NCI-H146 treated with DMSO at 0.1 percent for 48 hours (cell line): ENCODE results near the gene ANKLE1.
A peak's percentile ranks its signal among the peaks of the same experiment; 100 is the strongest.

Experiments used
- DNase-seq: peaks from one replicate; lab custom pipeline; 2025; ENCODE audit not compliant: unreplicated experiment; lab: John Stamatoyannopoulos, UW

The ANKLE1 gene

DNA sequence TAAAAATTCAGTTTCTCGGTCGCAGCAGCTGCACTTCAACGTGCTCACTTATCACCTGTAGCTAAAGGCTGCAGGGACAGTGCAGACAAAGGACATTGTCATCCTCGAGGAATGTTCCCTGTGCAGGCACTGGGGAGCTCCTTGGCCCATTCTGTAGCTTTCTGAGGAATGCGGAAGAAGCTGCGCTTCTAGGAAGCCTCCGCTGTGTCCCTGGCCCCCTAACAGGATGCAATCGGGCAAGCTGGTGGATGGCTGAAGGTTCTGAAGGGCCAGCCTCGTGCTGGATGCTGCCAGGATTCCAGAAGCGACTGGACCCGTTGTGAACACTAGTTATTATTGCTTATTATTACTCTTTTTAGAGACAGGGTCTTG lies 44.9 kb downstream of the ANKLE1 start:
- no peak for DNase-seq

DNA sequence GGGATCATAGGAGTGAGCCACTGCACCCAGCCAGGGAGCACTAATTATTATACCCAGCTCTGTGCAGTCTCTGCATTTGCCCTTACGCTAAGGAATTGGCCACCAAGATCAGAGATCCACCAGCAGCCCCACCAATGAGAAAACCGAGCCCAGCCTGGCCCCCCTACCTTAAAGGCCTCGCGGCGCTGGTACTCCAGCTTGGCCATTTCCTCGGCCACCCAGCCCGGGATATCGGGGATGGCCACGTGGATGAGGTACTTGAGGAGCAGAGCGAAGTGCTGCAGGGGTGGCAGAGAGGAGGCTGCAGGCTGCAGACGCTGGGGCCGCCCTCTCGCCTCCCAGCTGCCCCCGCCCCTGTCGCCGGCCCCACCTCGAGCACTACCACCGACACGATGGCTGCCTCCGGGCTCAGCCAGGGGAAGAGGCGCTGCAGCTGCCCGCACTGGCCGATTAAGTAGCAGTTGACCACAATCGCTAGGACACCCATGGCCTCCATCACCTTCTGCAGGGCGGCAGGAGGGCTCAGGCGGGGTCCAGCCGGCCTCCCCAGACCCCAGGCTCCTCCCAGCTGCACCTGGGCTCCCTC lies 45.5 kb downstream of the ANKLE1 start:
- DNase-seq: peak; percentile 67

DNA sequence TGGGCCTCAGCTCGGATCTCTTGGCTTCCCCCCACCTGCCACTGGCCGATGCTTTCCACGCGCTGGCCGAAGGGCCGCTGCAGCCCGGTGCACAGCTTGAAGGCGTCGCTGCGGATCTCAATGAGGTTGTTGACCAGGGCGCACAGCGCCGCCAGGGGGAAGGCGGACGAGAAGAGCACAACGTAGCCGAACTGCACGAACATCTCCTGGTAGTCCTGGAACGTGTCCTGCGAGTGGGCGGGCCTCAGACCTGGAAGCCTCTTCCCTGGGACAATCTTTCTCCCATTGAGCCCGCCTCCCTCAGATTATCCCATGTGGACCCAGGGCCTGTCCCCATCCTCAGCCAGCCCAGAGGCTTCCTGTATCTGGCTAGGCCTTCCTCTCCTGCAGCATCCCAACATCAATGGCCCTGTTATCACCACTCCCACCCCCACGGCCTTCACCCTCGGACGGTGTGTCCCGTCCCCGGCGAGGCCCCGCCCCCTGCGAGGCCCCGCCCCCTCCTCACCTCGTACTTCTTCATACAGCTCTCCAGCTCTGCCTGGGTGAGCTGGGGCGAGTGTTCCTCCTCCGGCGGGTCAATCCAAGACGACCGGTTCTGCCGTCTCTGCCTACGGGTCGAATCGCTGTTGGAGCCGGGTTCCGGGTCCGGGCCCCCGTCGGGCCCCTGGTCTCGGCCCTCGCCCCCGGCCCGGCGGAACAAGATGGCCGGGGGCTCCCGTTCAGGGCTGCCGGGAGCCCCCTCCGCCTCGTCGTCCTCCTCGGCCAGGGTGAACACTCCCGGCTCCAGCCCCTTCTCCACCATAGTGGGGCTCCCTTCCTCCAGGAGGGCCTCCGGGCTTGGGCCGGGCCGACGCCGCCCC lies 46.2 kb downstream of the ANKLE1 start:
- peak; percentile 82 for DNase-seq

DNA sequence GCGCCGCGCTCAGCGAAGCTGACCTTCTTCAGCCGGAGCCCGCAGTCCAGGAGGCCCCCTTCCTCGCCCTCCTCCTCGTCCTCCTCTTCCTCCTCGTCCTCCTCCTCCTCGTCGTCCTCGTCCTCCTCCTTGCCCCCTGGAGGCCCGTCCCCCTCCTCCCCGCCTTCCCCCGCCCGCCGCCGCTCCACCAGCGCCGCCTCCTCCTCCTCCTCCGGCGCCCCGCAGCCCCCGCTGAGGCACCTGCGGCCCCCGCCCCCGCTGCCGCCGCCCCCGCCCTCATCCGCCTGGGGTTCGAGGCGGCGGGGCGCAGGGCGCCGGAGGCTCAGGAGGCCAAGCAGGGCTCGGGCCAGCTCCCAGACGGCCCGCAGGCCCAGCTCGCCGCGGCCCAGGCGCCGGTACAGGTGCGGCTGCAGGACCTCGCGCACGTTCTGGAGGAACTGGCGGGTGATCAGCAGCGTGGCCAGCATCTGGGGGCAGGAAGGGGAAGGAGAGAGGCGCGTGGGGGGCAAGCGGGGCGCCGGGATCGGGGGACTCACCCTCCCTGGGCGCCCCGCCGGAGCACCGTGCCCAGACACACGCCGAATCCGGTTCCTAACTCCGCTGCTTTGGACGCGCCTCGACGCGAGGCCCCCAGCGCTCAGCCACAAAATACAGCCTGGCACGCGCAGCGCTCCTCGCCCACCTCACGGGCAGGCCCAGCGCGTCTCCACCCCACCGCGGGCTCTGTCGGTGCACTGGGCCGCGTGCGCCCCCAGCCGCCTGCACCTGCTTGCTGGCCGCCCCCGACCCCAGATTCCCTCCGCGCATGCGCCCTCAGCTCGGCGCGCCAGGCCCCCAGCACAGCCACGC lies 47.0 kb downstream of the ANKLE1 start:
- DNase-seq: no peak

DNA sequence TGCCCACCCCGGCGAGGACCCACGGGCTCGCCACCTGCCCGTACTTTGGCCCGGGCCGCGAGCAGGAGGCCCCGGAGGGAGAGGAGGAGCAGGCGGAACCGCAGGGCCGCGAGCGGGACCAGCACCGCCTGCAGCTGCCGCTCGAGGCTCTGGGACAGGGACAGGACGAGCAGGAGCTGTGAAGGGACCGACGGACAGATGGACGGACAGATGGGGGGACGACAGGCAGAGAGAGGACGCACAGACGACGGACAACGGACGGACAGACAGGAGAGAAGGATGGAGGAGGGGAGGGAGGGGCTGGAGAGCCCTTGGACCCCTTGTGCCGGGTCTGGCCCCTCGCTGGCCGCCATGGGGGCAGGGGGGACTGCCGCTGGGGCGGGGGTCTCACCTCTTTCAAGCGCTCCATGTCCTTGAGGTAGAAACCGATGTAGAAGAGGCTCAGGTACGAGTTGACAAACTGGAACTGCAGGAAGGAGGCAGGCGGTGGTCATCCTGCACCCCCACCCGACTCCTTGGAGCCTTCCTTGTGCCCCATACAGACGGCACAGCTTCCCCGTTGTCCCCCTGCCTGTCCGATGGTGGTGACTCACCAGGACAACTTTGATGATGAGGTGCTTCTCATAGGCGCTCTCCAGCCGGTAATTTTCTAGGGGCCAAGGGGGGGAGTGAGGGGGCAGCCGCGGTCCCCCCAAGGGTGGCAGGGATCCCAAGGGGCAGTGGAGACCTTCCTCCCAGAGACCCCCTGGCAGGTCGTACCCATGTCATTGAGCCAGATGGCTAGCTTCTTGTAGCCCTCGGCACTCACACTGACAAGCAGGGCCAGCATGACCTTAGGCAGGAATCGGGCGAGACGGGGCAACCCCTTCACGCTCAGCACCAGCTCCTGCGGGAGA lies 47.9 kb downstream of the ANKLE1 start:
- no peak for DNase-seq

- no peak for DNase-seq
These were observed 48.8 kb downstream of the ANKLE1 start for GRCh38 chr19:17330262-17331044.

- DNase-seq: peak; percentile 10
These were observed 49.4 kb downstream of the ANKLE1 start for GRCh38 chr19:17331045-17331558.

DNA sequence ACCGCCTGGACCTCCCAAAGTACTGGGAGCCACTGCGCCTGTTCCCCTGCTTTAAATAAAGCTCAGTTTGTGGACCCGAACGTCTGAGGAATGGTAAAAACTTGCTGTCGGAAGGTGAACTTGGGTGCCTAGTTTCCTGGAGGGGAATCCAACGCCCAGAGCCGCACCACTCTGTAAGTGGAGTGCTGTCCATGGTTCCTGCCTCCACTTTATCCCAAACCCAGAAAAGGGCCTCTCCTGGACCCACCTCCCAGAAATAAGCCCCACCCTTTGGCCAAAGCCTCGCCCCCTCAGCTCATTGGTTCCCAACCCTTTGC lies 50.6 kb downstream of the ANKLE1 start:
- no peak for DNase-seq

GRCh38 chr19:17332677-17333581 lies 51.2 kb downstream of the ANKLE1 start:
- DNase-seq: peak; percentile 41

DNA sequence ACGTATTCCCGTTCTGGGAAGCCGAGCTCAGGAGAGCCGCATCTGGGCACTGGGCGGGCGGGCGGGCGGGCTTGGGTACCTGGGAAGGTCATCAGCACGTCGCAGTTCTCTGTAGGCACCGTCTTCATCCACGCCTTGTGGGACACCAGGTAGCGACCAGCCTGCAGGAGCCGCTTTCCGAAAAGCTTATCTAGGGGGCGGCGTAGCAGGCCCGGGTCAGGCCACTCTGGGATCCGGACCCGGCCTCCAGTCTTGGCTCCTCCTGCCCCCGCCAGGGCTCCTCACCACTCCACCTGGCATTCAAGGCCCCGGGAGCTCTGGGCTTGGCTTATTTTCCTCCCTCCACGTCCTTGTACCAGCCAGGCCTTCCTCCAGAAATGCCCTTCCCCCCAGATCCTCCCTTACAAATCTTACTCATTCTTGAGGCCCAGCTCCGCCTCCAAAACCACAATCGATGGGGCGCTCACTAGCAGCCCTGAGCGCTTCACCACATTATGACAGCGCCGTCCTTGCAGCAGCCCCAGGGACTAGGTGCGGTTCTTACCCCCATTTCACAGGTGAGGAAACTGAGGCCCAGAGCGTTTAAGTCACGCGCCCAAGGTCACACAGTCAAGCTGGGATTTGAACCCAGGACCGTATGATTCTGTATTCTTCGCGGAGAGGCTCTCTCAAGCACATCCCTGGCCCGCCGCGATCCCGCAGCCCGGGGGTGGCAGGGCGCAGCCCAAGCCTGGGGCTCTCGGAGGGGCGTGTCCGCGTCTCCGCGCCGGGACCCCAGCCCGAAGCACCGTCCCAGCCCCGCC lies 52.1 kb downstream of the ANKLE1 start:
- no peak for DNase-seq

GRCh38 chr19:17334414-17335409 lies 53.0 kb downstream of the ANKLE1 start, which contains the start of gene ANO8:
Gene ANO8, minus strand, starts transcription at chr19:17334855. Its CDS starts 185 bp downstream, at chr19:17334670.
- DNase-seq: peak; percentile 91

GRCh38 chr19:17335575-17335974 lies 53.9 kb downstream of the ANKLE1 start:
- no peak for DNase-seq
